ENCODE measurements around the gene CHDH. TPM values are rescaled to one million over a fixed set of nuclear protein-coding genes. Genes with fewer than 3 reads are reported as not detected.

The CHDH gene
- total and polyA plus RNA-seq, 8 donors: 9.3 to 28.2 (median 18.5) TPM

- H3K27me3 ChIP-seq: no peaks in the 10 kb centered on the region
- H3K4me1 ChIP-seq: peaks cover 5 to 25% (median 9%) of the 10 kb centered on the region in 3 donors
- no peaks in the 10 kb centered on the region for H3K9me3 ChIP-seq
- intact Hi-C loops (cut with DNase I): no loop called here
- no peak for TF ChIP-seq CTCF (IDR thresholded peaks at IDR 0.05)
- no peak for ATAC-seq
- no peak overlapping the region for H3K4me3 ChIP-seq
- H3K27ac ChIP-seq: no peak overlapping the region
- FAIRE-seq: no peak
- peaks cover 0 to 20% (median 7%) of the 10 kb centered on the region in 3 donors for H3K36me3 ChIP-seq
- no peak for DNase-seq
- 26 to 35% methylated on average over 1 of the region's 1 CpG for WGBS, 2 donors
Observed at GRCh38 chr3:53888232-53888631, 42.0 kb upstream of the CHDH start.

DNA sequence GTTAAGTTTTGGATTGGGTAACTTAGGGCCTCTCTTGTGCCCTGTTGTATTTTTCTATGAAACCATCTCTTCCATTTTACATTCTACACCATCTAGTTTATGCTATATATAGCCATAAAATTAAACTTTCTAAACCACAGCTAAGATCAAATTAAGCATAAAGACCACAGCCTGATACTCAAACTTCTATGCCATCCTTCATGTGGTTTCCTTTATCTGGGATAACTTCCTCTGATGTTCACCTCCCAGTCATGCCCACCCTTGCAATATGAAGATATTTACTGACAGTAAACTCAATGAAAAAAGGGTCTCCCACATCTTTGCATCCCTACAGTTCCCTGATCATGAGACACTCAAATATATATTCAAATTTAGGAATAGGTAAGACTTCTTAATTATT is 41.2 kb upstream of the CHDH start:
- no peak for FAIRE-seq
- intact Hi-C loops (cut with DNase I): no loop called here

DNA sequence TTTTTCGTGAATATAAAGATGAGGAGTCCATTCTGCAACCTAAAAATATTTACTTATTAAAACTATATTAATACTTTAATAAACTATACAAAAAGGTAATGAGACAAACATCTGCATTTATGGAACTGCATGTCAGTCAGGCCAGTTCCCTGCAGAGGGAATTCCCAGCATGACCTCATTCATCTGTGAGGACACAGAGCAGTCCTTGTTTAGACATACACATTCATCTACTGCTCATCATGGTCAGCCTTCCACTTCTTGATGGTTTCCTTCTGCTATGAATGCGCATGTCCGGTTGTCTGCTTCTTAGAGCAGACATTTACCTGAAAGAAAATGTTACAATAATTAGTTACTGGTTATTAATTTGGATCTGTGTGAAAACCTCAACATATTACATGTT is 39.0 kb upstream of the CHDH start:
- no peak for TF ChIP-seq CTCF (IDR thresholded peaks at IDR 0.05)
- Histone ChIP-seq H3K27ac (no peak overlapping the region), H3K9me3 (no peaks in the 10 kb centered on the region), H3K4me3 (no peak overlapping the region), H3K27me3 (no peaks in the 10 kb centered on the region), H3K36me3 (peaks cover 0 to 20% (median 7%) of the 10 kb centered on the region in 3 donors), H3K4me1 (peaks cover 1 to 33% (median 9%) of the 10 kb centered on the region in 3 donors)
- FAIRE-seq: no peak
- WGBS, 2 donors: 80 to 82% methylated on average over 3 of the region's 3 CpGs
- ATAC-seq: no peak
- intact Hi-C loops (cut with DNase I): no loop called here
- no peak for DNase-seq

More for the DNA sequence above, 41.2 kb upstream of the CHDH start:
- TF ChIP-seq CTCF (IDR thresholded peaks at IDR 0.05): no peak
- H3K27me3 ChIP-seq: no peaks in the 10 kb centered on the region
- no peak for DNase-seq
- ATAC-seq: no peak
- no peak overlapping the region for H3K4me3 ChIP-seq
- H3K36me3 ChIP-seq: peaks cover 0 to 20% (median 7%) of the 10 kb centered on the region in 3 donors
- H3K4me1 ChIP-seq: peaks cover 5 to 24% (median 9%) of the 10 kb centered on the region in 3 donors
- no peak overlapping the region for H3K27ac ChIP-seq
- H3K9me3 ChIP-seq: no peaks in the 10 kb centered on the region

DNA sequence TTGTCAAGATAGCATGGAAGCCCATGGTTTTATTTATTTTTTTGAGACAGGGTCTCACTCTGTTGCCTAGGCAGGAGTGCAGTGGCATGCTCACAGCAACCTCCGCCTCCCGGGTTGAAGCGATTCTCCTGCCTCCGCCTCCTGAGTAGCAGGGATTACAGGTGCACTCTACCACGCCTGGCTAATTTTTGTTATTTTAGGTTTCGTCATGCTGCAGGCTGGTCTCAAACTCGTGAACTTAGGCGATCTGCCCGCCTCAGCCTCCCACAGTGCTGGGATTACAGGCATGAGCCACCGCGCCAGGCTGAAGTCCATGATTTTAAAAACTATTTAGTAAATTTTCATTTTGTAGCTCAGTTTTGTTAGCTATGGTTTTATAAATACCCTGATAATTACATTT is 38.4 kb upstream of the CHDH start:
- no peak for FAIRE-seq
- Histone ChIP-seq H3K9me3 (no peaks in the 10 kb centered on the region), H3K4me1 (peaks cover 0 to 30% (median 5%) of the 10 kb centered on the region in 3 donors), H3K36me3 (peaks cover 0 to 21% (median 7%) of the 10 kb centered on the region in 3 donors), H3K27ac (no peak overlapping the region), H3K4me3 (no peak overlapping the region), H3K27me3 (no peaks in the 10 kb centered on the region)
- intact Hi-C loops (cut with DNase I): no loop called here
- WGBS, 2 donors: 96 to 97% methylated on average over 11 of the region's 11 CpGs
- DNase-seq: no peak
- ATAC-seq: no peak
- TF ChIP-seq CTCF (IDR thresholded peaks at IDR 0.05): no peak

DNA sequence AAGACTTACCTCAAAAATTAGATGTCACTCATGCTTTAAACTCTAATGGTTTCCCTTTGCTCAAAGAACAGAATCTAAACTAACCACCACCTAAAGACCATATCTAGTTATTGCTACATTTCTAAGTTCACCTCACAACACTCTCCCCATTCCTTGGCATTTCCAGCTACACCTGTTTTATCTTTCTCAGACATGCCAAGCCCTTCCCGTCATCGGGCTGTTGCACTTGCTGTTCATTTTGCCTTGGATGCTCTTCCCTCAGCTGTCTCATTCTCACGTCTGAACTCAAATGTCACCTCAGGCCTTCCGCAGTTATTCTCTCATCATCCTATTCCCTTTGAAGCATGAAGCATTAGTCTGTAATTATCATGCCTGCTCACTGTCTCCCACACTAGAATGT is 36.8 kb upstream of the CHDH start:
- H3K9me3 ChIP-seq: no peaks in the 10 kb centered on the region
- peaks cover 0 to 35% (median 19%) of the 10 kb centered on the region in 3 donors for H3K36me3 ChIP-seq
- intact Hi-C loops (cut with DNase I): no loop called here
- ATAC-seq (no peak), FAIRE-seq (no peak), DNase-seq (no peak)
- no peak overlapping the region for H3K27ac ChIP-seq
- H3K4me1 ChIP-seq: peaks cover 0 to 15% (median 0%) of the 10 kb centered on the region in 3 donors
- no peak for TF ChIP-seq CTCF (IDR thresholded peaks at IDR 0.05)
- no peaks in the 10 kb centered on the region for H3K27me3 ChIP-seq
- no peak overlapping the region for H3K4me3 ChIP-seq
- 58 to 63% methylated on average over 4 of the region's 4 CpGs for WGBS, 2 donors
